Loucy (cell line): Measurements from ENCODE around the gene LAP3.

Source experiments
- H2AFZ ChIP-seq: fragments of 200-600 bp; sonication (generic); 2 replicates; pipeline ENCODE4 v1.6.0; 2016; ENCODE audit warnings: antibody characterized with exemption, mild to moderate bottlenecking, low read length, moderate library complexity
- H3F3A ChIP-seq: fragments of 200-600 bp; 2 replicates; pipeline ENCODE4 v1.6.0; 2016; ENCODE audit warnings: antibody characterized with exemption, low read depth, mild to moderate bottlenecking
- H3K27me3 ChIP-seq: fragments of 200-600 bp; sonication (generic); 2 replicates; pipeline ENCODE4 v1.6.1; 2014; ENCODE audit warnings: low read length, mild to moderate bottlenecking; ENCODE audit not compliant: insufficient read depth, poor library complexity, severe bottlenecking
- H3K36me3 ChIP-seq: fragments of 200-600 bp; sonication (generic); 2 replicates; pipeline ENCODE4 v1.6.1; 2016; ENCODE audit warnings: low read length; ENCODE audit not compliant: insufficient read depth
- H3K4me1 ChIP-seq: fragments of 200-600 bp; sonication (generic); 2 replicates; pipeline ENCODE4 v1.5.1; 2014; ENCODE audit warnings: low read length, mild to moderate bottlenecking; ENCODE audit not compliant: insufficient read depth, poor library complexity, severe bottlenecking
- H3K4me2 ChIP-seq: fragments of 200-600 bp; sonication (generic); 2 replicates; pipeline ENCODE4 v1.6.0; 2014; ENCODE audit warnings: antibody characterized with exemption, low read length, low read depth, mild to moderate bottlenecking; ENCODE audit not compliant: poor library complexity, severe bottlenecking
- H3K4me3 ChIP-seq: fragments of 200-600 bp; sonication (generic); 2 replicates; pipeline ENCODE4 v1.5.1; 2014; ENCODE audit warnings: low read length, mild to moderate bottlenecking, mixed read lengths; ENCODE audit not compliant: poor library complexity, severe bottlenecking
- H3K79me2 ChIP-seq: fragments of 200-600 bp; sonication (generic); 2 replicates; pipeline ENCODE4 v1.6.1; 2014; ENCODE audit warnings: low read length; ENCODE audit not compliant: insufficient read depth
- H3K9ac ChIP-seq: fragments of 200-600 bp; sonication (generic); 2 replicates; pipeline ENCODE4 v1.6.0; 2014; ENCODE audit warnings: mild to moderate bottlenecking, low read depth, low read length, moderate library complexity; ENCODE audit not compliant: poor library complexity, severe bottlenecking
- H3K9me2 ChIP-seq: fragments of 200-600 bp; sonication (generic); replicated peaks from 2 replicates; pipeline ENCODE4 v1.6.1; 2016; ENCODE audit warnings: low read depth, low read length, mixed read lengths
- H3K9me3 ChIP-seq: fragments of 200-600 bp; sonication (generic); 2 replicates; pipeline ENCODE4 v1.6.1; 2014; ENCODE audit warnings: mild to moderate bottlenecking, antibody characterized with exemption, low read length, low read depth; ENCODE audit not compliant: insufficient read depth
- H4K20me1 ChIP-seq: fragments of 200-600 bp; sonication (generic); 2 replicates; pipeline ENCODE4 v1.6.0; 2014; ENCODE audit warnings: antibody characterized with exemption, low read length, mild to moderate bottlenecking; ENCODE audit not compliant: insufficient read depth, poor library complexity, severe bottlenecking
- EZH2phosphoT487 ChIP-seq: fragments of 200-600 bp; IDR thresholded peaks from 2 replicates; pipeline ENCODE4 v1.6.1; 2018; ENCODE audit warnings: antibody characterized with exemption, mild to moderate bottlenecking, moderate library complexity, borderline replicate concordance
- TF ChIP-seq, protein P1 (sequence below): fragments of 200-600 bp; sonication (generic); conservative IDR thresholded peaks from 2 replicates; pipeline ENCODE4 v1.5.1; 2014; ENCODE audit warnings: mild to moderate bottlenecking, antibody characterized with exemption, low read length

Gene LAP3

DNA sequence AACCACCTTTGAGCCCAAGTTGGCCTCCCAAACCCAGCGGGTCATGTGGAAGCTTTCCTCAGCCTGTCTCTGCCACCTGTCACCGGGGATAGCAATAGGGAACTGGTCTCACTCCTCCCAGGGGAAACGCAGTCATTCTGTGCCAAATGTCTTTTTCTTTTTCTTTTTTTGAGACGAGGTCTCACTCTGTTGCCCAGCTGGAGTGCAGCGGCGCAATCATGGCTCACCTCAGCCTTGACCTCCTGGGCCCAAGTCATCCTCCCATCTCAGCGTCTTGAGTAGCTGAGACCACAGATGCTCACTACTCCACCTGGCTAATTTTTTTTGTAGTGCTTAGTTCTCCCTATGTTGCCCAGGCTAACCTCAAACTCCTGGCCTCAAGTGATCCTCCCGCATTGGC is 77.7 kb downstream of the LAP3 start:
- Histone ChIP-seq H3K9me3 (no peaks in the 10 kb centered on the region), H3K79me2 (no peaks in the 10 kb centered on the region), H2AFZ (no peak overlapping the region), H3K36me3 (no peaks in the 10 kb centered on the region), H3K4me1 (peaks cover 5% of the 10 kb centered on the region), H4K20me1 (no peaks in the 10 kb centered on the region), H3K9ac (no peak overlapping the region), H3F3A (no peaks in the 10 kb centered on the region), H3K4me3 (no peak overlapping the region), H3K4me2 (no peak overlapping the region), H3K9me2 (no peaks in the 10 kb centered on the region), H3K27me3 (no peaks in the 10 kb centered on the region)
- TF ChIP-seq, protein P1, sequence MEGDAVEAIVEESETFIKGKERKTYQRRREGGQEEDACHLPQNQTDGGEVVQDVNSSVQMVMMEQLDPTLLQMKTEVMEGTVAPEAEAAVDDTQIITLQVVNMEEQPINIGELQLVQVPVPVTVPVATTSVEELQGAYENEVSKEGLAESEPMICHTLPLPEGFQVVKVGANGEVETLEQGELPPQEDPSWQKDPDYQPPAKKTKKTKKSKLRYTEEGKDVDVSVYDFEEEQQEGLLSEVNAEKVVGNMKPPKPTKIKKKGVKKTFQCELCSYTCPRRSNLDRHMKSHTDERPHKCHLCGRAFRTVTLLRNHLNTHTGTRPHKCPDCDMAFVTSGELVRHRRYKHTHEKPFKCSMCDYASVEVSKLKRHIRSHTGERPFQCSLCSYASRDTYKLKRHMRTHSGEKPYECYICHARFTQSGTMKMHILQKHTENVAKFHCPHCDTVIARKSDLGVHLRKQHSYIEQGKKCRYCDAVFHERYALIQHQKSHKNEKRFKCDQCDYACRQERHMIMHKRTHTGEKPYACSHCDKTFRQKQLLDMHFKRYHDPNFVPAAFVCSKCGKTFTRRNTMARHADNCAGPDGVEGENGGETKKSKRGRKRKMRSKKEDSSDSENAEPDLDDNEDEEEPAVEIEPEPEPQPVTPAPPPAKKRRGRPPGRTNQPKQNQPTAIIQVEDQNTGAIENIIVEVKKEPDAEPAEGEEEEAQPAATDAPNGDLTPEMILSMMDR, result no peak
- TF ChIP-seq EZH2phosphoT487, result no peak

DNA sequence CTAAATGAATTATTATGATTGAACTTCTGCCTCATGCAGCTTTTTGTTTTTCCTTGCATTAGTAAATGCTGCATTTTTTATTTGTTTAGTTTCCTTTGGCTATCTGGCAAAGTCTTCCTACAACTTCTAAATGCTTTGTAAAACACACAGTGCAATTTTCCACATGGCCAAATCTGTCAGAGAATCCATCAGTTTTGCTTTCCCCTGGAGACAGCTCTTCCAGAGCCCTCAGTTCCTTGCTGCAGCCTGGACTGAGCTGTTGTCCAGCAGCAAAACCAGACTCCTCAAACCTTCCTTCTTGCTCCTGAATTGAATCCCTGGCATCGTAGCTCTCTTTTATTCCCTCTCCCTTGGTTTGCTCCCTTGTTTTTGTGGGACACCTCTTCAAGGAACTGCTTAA is 80.1 kb downstream of the LAP3 start:
- Histone ChIP-seq H3K36me3 (no peaks in the 10 kb centered on the region), H3K4me2 (no peak overlapping the region), H3K9ac (no peak overlapping the region), H3F3A (no peaks in the 10 kb centered on the region), H3K4me1 (no peaks in the 10 kb centered on the region), H3K9me3 (no peaks in the 10 kb centered on the region), H3K27me3 (no peaks in the 10 kb centered on the region), H4K20me1 (no peaks in the 10 kb centered on the region), H3K9me2 (no peaks in the 10 kb centered on the region), H2AFZ (no peak overlapping the region), H3K4me3 (no peak overlapping the region), H3K79me2 (no peaks in the 10 kb centered on the region)
- no peak for TF ChIP-seq EZH2phosphoT487
- TF ChIP-seq, protein P1, result no peak
